Measurements from ENCODE around the gene CSF1R. TPM values are rescaled to one million over a fixed set of nuclear protein-coding genes. Genes with fewer than 3 reads are reported as not detected.

The CSF1R gene
- total and polyA plus RNA-seq, 2 donors (not counting 3 experiments of a cell fraction or from before 2014, with no cell fraction given) = not detected

DNA sequence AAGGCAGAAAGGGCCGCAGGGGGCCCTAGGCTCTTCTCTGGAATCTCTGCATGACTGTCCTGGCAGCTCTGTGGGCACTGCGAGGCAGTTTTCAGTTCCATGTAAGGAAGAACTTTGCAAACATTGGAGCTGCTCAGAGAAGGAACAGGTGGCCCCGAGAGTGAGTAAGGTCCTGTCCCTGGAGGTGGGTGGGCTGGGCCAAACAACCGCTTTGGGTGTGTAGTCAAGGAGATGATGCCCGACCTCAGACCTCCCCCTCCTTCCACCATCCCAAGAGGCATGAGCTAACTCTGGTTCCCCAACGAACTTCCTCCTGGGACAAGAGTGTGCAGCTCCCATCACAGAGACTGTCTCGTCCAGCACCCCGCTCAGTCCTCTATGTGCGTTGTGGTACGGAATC lies 20.5 kb downstream of the CSF1R start:
- Histone ChIP-seq H3K4me2 (ENCODE audit: insufficient read depth, low read length) (no peak overlapping the region), H3K27me3 (ENCODE audit: control insufficient read depth in 2 of 2, insufficient read depth in 2 of 2, low read length in 2 of 2) (no peaks in the 10 kb centered on the region), H3K27ac (ENCODE audit: insufficient read depth, low read depth, low read length) (no peak overlapping the region), H3K4me3 (replicated peaks in 1 of 3; ENCODE audit: insufficient read depth in 1 of 3, low read depth in 1 of 3, low read length in 3 of 3) (no peak overlapping the region), H4K20me1 (replicated peaks; ENCODE audit: control insufficient read depth, extremely low read depth, insufficient read depth, low read length) (no peaks in the 10 kb centered on the region), H3K79me2 (ENCODE audit: control insufficient read depth, insufficient read depth, low read length) (no peaks in the 10 kb centered on the region), H3K9ac (replicated peaks; ENCODE audit: extremely low read depth, insufficient read depth, low read length) (no peak overlapping the region), H3K4me1 (ENCODE audit: control insufficient read depth, extremely low read depth, insufficient read depth, low read length) (peaks cover 29% of the 10 kb centered on the region), H2AFZ (ENCODE audit: low read depth, low read length) (no peak overlapping the region), H3K36me3 (ENCODE audit: control insufficient read depth in 2 of 2, extremely low read depth in 1 of 2, insufficient read depth in 2 of 2, low read length in 2 of 2) (no peaks in the 10 kb centered on the region), H3K9me1 (replicated peaks; ENCODE audit: control insufficient read depth, extremely low read depth, insufficient read depth, low read length) (no peaks in the 10 kb centered on the region), H3K9me3 (replicated peaks; ENCODE audit: control insufficient read depth, insufficient read depth, low read length) (no peaks in the 10 kb centered on the region)
- intact Hi-C loops (cut with micrococcal nuclease) = no loop called here
- TF ChIP-seq FOS (IDR thresholded peaks at IDR 0.05; ENCODE audit: borderline replicate concordance, insufficient read depth, low read length) = no peak
- no peak for TF ChIP-seq EZH2 (IDR thresholded peaks at IDR 0.05; ENCODE audit: borderline replicate concordance, low read depth, low read length, severe bottlenecking)
- TF ChIP-seq MYC (IDR thresholded peaks at IDR 0.05; ENCODE audit: low read depth, low read length) = no peak
- no peak for TF ChIP-seq GATA2 (IDR thresholded peaks at IDR 0.05; ENCODE audit: insufficient read depth, insufficient read length, low read depth, low read length)
- no peak for TF ChIP-seq POLR2A (IDR thresholded peaks at IDR 0.05; ENCODE audit: low read depth, low read length)
- TF ChIP-seq, protein P1, sequence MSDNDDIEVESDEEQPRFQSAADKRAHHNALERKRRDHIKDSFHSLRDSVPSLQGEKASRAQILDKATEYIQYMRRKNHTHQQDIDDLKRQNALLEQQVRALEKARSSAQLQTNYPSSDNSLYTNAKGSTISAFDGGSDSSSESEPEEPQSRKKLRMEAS (IDR thresholded peaks at IDR 0.05; ENCODE audit: insufficient read depth, insufficient read length) = no peak
- TF ChIP-seq JUN (IDR thresholded peaks at IDR 0.05; ENCODE audit: borderline replicate concordance, insufficient read depth, insufficient read length, low read depth) = no peak
- TF ChIP-seq POLR2AphosphoS5 (IDR thresholded peaks at IDR 0.05; ENCODE audit: insufficient read depth, low read depth, low read length) = no peak
- no peak for TF ChIP-seq CTCF (IDR thresholded peaks at IDR 0.05; ENCODE audit: extremely low read depth in 1 of 2, insufficient read depth in 1 of 2, low read depth in 1 of 2, low read length in 2 of 2)
- DNase-seq (ENCODE audit: low read depth, low spot score) = no peak
- dilution Hi-C loops (cut with MboI; ENCODE audit: extremely low pct_ligation_motif_present, low sequenced_read_pairs) = no loop called here
- ChIA-PET POLR2A (no interaction called here), CTCF (interaction anchor here (0.6 to 1.6 kb wide), 4 partner anchors 9 to 399 kb away, joined by 3 to 4 read pairs (median 4); no protein-coding TSS in a partner anchor)
- BruUV-seq (replicated peaks) = no TSS peak
- FAIRE-seq = no peak
